SK-N-SH (cell line): ENCODE results near the gene PPP1R11. TPM values are rescaled to one million over a fixed set of nuclear protein-coding genes. Genes with fewer than 3 reads are reported as not detected.

Experiments used
- CTCF ChIA-PET: fragments of 300-600, 350-600 bp; formaldehyde crosslinking; extraction: SDS; loops from one replicate; lab custom pipeline; 2021; lab: Yijun Ruan, JAX
- POLR2A ChIA-PET: fragments of 350-600 bp; sonication (Branson Sonifier 250); formaldehyde crosslinking; extraction: SDS; loops from one replicate; lab custom pipeline; 2020; ENCODE audit warnings: antibody characterized with exemption, inconsistent platforms; lab: Yijun Ruan, JAX
- DNase-seq: peaks from one replicate; pipeline ENCODE4 v3.0.0; 2012
- H2AFZ ChIP-seq: fragments of 200-600 bp; sonication (generic); 2 replicates; pipeline ENCODE4 v1.8.1; 2016; ENCODE audit warnings: antibody characterized with exemption, mild to moderate bottlenecking, low read depth
- H3F3A ChIP-seq: fragments of 200-600 bp; sonication (generic); replicated peaks from 2 replicates; pipeline ENCODE3; 2016; ENCODE audit warnings: antibody characterized with exemption, mild to moderate bottlenecking; ENCODE audit not compliant: insufficient read depth
- H3K27ac ChIP-seq, 2 experiments: fragments of 200-500 bp in 1 of 2; fragments of 200-600 bp in 1 of 2; sonication (Bioruptor generic) in 1 of 2; sonication (generic), shearing (Covaris generic) in 1 of 2; 2 replicates each; pipeline versions ENCODE4 v1.5.1 to v1.6.1; 2014 to 2016; ENCODE audit warnings: low read depth in 2 of 2, inconsistent platforms in 1 of 2, low read length in 1 of 2, mild to moderate bottlenecking in 1 of 2, mixed read lengths in 1 of 2
- H3K27me3 ChIP-seq: fragments of 200-600 bp; sonication (generic), shearing (Covaris generic); 2 replicates; pipeline ENCODE4 v1.6.1; 2016; ENCODE audit warnings: mixed run types; ENCODE audit not compliant: insufficient read depth
- H3K36me3 ChIP-seq, 2 experiments: fragments of 200-500 bp in 1 of 2; fragments of 200-600 bp in 1 of 2; sonication (Bioruptor generic) in 1 of 2; sonication (generic) in 1 of 2; replicated peaks in 1 of 2; 2 replicates each; pipeline versions ENCODE3 to v1.5.1; 2014 to 2016; ENCODE audit warnings: low read length in 1 of 2, mild to moderate bottlenecking in 1 of 2; ENCODE audit not compliant: insufficient read depth in 2 of 2, control insufficient read depth in 1 of 2
- H3K4me1 ChIP-seq, 2 experiments: fragments of 200-500 bp in 1 of 2; fragments of 200-600 bp in 1 of 2; sonication (Bioruptor generic) in 1 of 2; sonication (generic), shearing (Covaris generic) in 1 of 2; 2 replicates each; pipeline versions ENCODE4 v1.5.1 to v1.6.1; 2014 to 2016; ENCODE audit warnings: low read depth in 1 of 2, low read length in 1 of 2, mixed run types in 1 of 2; ENCODE audit not compliant: insufficient read depth in 2 of 2, control insufficient read depth in 1 of 2
- H3K4me2 ChIP-seq: fragments of 200-600 bp; sonication (generic), shearing (Covaris generic); 2 replicates; pipeline ENCODE4 v1.6.1; 2017; ENCODE audit warnings: mixed run types
- H3K4me3 ChIP-seq, 2 experiments: fragments of 200-500 bp in 1 of 2; fragments of 200-600 bp in 1 of 2; sonication (Bioruptor generic) in 1 of 2; sonication (generic), shearing (Covaris generic) in 1 of 2; 2 replicates each; pipeline versions ENCODE4 v1.5.1 to v1.8.1; 2014 to 2016; ENCODE audit warnings: low read depth in 2 of 2, inconsistent platforms in 1 of 2, low read length in 1 of 2, mild to moderate bottlenecking in 1 of 2, mixed read lengths in 1 of 2, moderate library complexity in 1 of 2
- H3K79me2 ChIP-seq: fragments of 200-600 bp; sonication (generic); 2 replicates; pipeline ENCODE4 v1.8.1; 2017; ENCODE audit warnings: mild to moderate bottlenecking; ENCODE audit not compliant: insufficient read depth
- H3K9ac ChIP-seq: fragments of 200-600 bp; sonication (generic); 2 replicates; pipeline ENCODE4 v1.6.1; 2017; ENCODE audit warnings: mixed run types
- H3K9me2 ChIP-seq: fragments of 200-600 bp; sonication (generic); 2 replicates; pipeline ENCODE4 v1.6.1; 2017; ENCODE audit warnings: mixed run types
- H3K9me3 ChIP-seq: fragments of 200-600 bp; sonication (generic); 2 replicates; pipeline ENCODE4 v1.6.1; 2017; ENCODE audit warnings: mixed run types, mild to moderate bottlenecking, moderate library complexity
- H4K20me1 ChIP-seq: fragments of 200-600 bp; sonication (generic); 2 replicates; pipeline ENCODE4 v1.6.1; 2017; ENCODE audit warnings: mild to moderate bottlenecking, mixed run types; ENCODE audit not compliant: insufficient read depth
- EZH2phosphoT487 ChIP-seq: fragments of 200-600 bp; sonication (generic); IDR thresholded peaks from 2 replicates; pipeline ENCODE4 v1.6.1; 2017; ENCODE audit warnings: low read depth, mixed run types, mild to moderate bottlenecking, antibody characterized with exemption, moderate library complexity, borderline replicate concordance
- FOSL2 ChIP-seq: IDR thresholded peaks from 2 replicates; pipeline ENCODE4 v1.4.0; 2012; ENCODE audit warnings: low read depth, mild to moderate bottlenecking, moderate library complexity, borderline replicate concordance
- GABPA ChIP-seq: IDR thresholded peaks from 2 replicates; pipeline ENCODE4 v1.4.0; 2012; ENCODE audit warnings: low read depth, mild to moderate bottlenecking
- GATA2 ChIP-seq: sonication (generic); formaldehyde crosslinking; IDR thresholded peaks from 2 replicates; pipeline ENCODE4 v1.5.0; 2020; ENCODE audit warnings: mild to moderate bottlenecking, missing genetic modification reagents
- POLR2AphosphoS5 ChIP-seq: IDR thresholded peaks from 2 replicates; pipeline ENCODE4 v1.6.1; 2012; ENCODE audit warnings: low read depth, low read length
- RAD21 ChIP-seq: IDR thresholded peaks from 2 replicates; pipeline ENCODE4 v1.6.1; 2012; ENCODE audit warnings: mild to moderate bottlenecking, low read length
- SMC3 ChIP-seq: IDR thresholded peaks from 2 replicates; pipeline ENCODE4 v1.6.1; 2012; ENCODE audit warnings: low read depth, low read length, improper control_type of control experiment
- TCF12 ChIP-seq: IDR thresholded peaks from 2 replicates; pipeline ENCODE4 v1.4.0; 2012
- TEAD4 ChIP-seq: IDR thresholded peaks from 2 replicates; pipeline ENCODE4 v1.4.0; 2012; ENCODE audit warnings: mild to moderate bottlenecking, borderline replicate concordance; ENCODE audit not compliant: insufficient read depth
- WGBS: methylation state at CpG from one replicate; pipeline ENCODE4 v1.1.6; 2017; ENCODE audit warnings: low lambda C conversion rate; 5-methylcytosine and 5-hydroxymethylcytosine counted together
- polyA plus RNA-seq, 3 experiments: library from polyadenylated mRNA; depleted of rRNA; stranded (reverse); fragments of >200 nt; gene quantifications; 2 replicates each; pipeline ENCODE4 v1.2.3, GENCODE V29; 2012
- TF ChIP-seq, protein P1 (sequence below): IDR thresholded peaks from 2 replicates; pipeline ENCODE4 v1.4.0; 2012; ENCODE audit warnings: low read depth, borderline replicate concordance
- TF ChIP-seq, protein P2 (sequence below): IDR thresholded peaks from 2 replicates; pipeline ENCODE4 v1.6.1; 2012; ENCODE audit warnings: mild to moderate bottlenecking, low read depth, low read length, moderate library complexity

PPP1R11 gene
- polyA plus RNA-seq, 1 of the 3 experiments (the other 2 are of a cell fraction), result 46.8 TPM

DNA sequence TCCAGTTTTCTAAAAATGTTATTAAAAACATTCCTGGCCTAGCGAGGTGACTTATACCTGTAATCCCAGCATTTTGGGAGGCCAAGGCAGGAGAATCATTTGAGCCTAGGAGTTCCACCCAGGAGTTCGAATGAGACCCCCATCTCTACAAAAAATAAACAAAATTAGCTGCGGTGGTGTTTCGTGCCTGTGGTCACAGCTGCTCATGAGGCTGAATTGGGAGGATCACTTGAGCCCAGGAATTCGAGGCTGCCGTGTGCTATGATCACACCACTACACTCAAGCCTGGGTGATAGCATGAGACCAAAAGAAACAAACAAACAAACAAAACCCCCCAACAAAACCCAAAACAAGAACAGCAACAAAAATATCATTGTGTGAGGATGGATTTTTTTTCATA, 25.8 kb upstream of the PPP1R11 start (continued):
- TF ChIP-seq EZH2phosphoT487 (no peak), TEAD4 (no peak), SMC3 (no peak), GATA2 (CRISPR knock-in tag) (no peak)
- TF ChIP-seq, protein P1, sequence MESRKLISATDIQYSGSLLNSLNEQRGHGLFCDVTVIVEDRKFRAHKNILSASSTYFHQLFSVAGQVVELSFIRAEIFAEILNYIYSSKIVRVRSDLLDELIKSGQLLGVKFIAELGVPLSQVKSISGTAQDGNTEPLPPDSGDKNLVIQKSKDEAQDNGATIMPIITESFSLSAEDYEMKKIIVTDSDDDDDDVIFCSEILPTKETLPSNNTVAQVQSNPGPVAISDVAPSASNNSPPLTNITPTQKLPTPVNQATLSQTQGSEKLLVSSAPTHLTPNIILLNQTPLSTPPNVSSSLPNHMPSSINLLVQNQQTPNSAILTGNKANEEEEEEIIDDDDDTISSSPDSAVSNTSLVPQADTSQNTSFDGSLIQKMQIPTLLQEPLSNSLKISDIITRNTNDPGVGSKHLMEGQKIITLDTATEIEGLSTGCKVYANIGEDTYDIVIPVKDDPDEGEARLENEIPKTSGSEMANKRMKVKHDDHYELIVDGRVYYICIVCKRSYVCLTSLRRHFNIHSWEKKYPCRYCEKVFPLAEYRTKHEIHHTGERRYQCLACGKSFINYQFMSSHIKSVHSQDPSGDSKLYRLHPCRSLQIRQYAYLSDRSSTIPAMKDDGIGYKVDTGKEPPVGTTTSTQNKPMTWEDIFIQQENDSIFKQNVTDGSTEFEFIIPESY, result no peak
- TF ChIP-seq, protein P2, sequence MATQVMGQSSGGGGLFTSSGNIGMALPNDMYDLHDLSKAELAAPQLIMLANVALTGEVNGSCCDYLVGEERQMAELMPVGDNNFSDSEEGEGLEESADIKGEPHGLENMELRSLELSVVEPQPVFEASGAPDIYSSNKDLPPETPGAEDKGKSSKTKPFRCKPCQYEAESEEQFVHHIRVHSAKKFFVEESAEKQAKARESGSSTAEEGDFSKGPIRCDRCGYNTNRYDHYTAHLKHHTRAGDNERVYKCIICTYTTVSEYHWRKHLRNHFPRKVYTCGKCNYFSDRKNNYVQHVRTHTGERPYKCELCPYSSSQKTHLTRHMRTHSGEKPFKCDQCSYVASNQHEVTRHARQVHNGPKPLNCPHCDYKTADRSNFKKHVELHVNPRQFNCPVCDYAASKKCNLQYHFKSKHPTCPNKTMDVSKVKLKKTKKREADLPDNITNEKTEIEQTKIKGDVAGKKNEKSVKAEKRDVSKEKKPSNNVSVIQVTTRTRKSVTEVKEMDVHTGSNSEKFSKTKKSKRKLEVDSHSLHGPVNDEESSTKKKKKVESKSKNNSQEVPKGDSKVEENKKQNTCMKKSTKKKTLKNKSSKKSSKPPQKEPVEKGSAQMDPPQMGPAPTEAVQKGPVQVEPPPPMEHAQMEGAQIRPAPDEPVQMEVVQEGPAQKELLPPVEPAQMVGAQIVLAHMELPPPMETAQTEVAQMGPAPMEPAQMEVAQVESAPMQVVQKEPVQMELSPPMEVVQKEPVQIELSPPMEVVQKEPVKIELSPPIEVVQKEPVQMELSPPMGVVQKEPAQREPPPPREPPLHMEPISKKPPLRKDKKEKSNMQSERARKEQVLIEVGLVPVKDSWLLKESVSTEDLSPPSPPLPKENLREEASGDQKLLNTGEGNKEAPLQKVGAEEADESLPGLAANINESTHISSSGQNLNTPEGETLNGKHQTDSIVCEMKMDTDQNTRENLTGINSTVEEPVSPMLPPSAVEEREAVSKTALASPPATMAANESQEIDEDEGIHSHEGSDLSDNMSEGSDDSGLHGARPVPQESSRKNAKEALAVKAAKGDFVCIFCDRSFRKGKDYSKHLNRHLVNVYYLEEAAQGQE, result no peak

DNA sequence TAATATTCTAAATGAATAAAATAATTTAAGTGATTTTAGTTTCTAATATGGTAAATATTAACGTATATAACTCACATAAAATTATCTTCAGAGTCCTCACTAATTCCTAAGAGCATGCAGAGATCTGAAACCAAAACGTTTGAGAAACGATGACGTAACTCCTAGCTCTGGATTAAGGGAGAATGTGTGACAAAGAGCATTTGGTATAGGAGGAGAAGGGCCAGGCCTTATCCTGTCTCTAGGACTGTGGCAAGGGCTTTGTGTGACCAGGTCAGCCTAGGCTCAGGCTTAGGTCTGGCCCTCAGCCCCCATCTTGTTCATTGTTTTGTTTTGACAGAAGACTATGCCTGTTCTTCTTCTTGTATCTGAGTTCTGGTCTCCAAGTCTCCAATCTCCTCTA, 25.2 kb upstream of the PPP1R11 start:
- H3K9me3 ChIP-seq, result no peaks in the 10 kb centered on the region
- no peak overlapping the region for H2AFZ ChIP-seq
- H3K4me1 ChIP-seq, result peaks cover 0 to 6% of the 10 kb centered on the region in 2 experiments; a peak in 1 of 4 replicates
- H3K27ac ChIP-seq, result no peak overlapping the region; a peak in 1 of 4 replicates
- no peak for DNase-seq
- POLR2A ChIA-PET, result no interaction called here
- H3K9ac ChIP-seq, result no peak overlapping the region
- CTCF ChIA-PET, result no interaction called here
- no peaks in the 10 kb centered on the region for H3K79me2 ChIP-seq
- no peaks in the 10 kb centered on the region for H4K20me1 ChIP-seq
- 87% methylated on average over 4 of the region's 4 CpGs for WGBS
- no peaks in the 10 kb centered on the region for H3K9me2 ChIP-seq
- H3K27me3 ChIP-seq, result no peaks in the 10 kb centered on the region
- no peak overlapping the region for H3K4me3 ChIP-seq
- no peaks in the 10 kb centered on the region for H3K36me3 ChIP-seq
- TF ChIP-seq TCF12, result no peak
- TF ChIP-seq RAD21, result no peak
- no peak for TF ChIP-seq POLR2AphosphoS5
- no peak for TF ChIP-seq GABPA
- TF ChIP-seq FOSL2, result no peak
- H3F3A ChIP-seq, result no peaks in the 10 kb centered on the region
- H3K4me2 ChIP-seq, result no peak overlapping the region
